Measurements from ENCODE around the gene TMEM191C. TPM values are rescaled to one million over a fixed set of nuclear protein-coding genes. Genes with fewer than 3 reads are reported as not detected.
"Not testable (repeated sequence)": the region's sequence is repeated elsewhere in the genome, so short reads cannot be mapped to it uniquely, and the experiment has no call there.

The TMEM191C gene
- total RNA-seq: 0.65 TPM
- long read RNA-seq: 0 reads

- peak; percentile 31 for ATAC-seq (ENCODE audit: poor library complexity)
- intact Hi-C loops (cut with DNase I); DNase-seq: not testable (repeated sequence)
These were observed at the start of gene TMEM191C for GRCh38 chr22:21467337-21468193. TSS of gene TMEM191C (plus strand) at chr22:21467387. CDS start at chr22:21467460, 73 bp downstream.

GRCh38 chr22:21417853-21418252, 49.3 kb upstream of the TMEM191C start:
- intact Hi-C loops (cut with DNase I): not testable (repeated sequence)
- peak; percentile 8 for ATAC-seq (ENCODE audit: poor library complexity)
- peak; percentile 61 for DNase-seq

GRCh38 chr22:21418974-21419638, 48.1 kb upstream of the TMEM191C start:
- intact Hi-C loops (cut with DNase I); ATAC-seq (ENCODE audit: poor library complexity); DNase-seq: not testable (repeated sequence)

- DNase-seq; intact Hi-C loops (cut with DNase I); ATAC-seq (ENCODE audit: poor library complexity): not testable (repeated sequence)
These were observed 46.9 kb upstream of the TMEM191C start for GRCh38 chr22:21420180-21420763.

GRCh38 chr22:21424084-21424709, 43.0 kb upstream of the TMEM191C start:
- intact Hi-C loops (cut with DNase I); DNase-seq: not testable (repeated sequence)
- peak; percentile 67 for ATAC-seq (ENCODE audit: poor library complexity)

GRCh38 chr22:21434378-21435233, 32.6 kb upstream of the TMEM191C start:
- DNase-seq; ATAC-seq (ENCODE audit: poor library complexity); intact Hi-C loops (cut with DNase I): not testable (repeated sequence)

- peak; percentile 47 for DNase-seq
These were observed 31.0 kb upstream of the TMEM191C start for GRCh38 chr22:21435998-21436810.

GRCh38 chr22:21438013-21438412, 29.2 kb upstream of the TMEM191C start:
- DNase-seq: peak; percentile 11
- ATAC-seq (ENCODE audit: poor library complexity); intact Hi-C loops (cut with DNase I): not testable (repeated sequence)

More at GRCh38 chr22:21435998-21436810, 31.0 kb upstream of the TMEM191C start:
- ATAC-seq (ENCODE audit: poor library complexity): peak; percentile 87
- intact Hi-C loops (cut with DNase I): not testable (repeated sequence)

GRCh38 chr22:21440018-21440636, 27.1 kb upstream of the TMEM191C start:
- ATAC-seq (ENCODE audit: poor library complexity): peak; percentile 17
- DNase-seq; intact Hi-C loops (cut with DNase I): not testable (repeated sequence)

GRCh38 chr22:21440676-21441075, 26.5 kb upstream of the TMEM191C start:
- intact Hi-C loops (cut with DNase I); DNase-seq: not testable (repeated sequence)
- peak; percentile 79 for ATAC-seq (ENCODE audit: poor library complexity)

- peak; percentile 3 for DNase-seq
- ATAC-seq (ENCODE audit: poor library complexity); intact Hi-C loops (cut with DNase I): not testable (repeated sequence)
These were observed 26.0 kb upstream of the TMEM191C start for GRCh38 chr22:21441170-21441569.

GRCh38 chr22:21442123-21442522, 25.1 kb upstream of the TMEM191C start:
- DNase-seq; intact Hi-C loops (cut with DNase I): not testable (repeated sequence)
- peak; percentile 73 for ATAC-seq (ENCODE audit: poor library complexity)

- DNase-seq: peak; percentile 38
- intact Hi-C loops (cut with DNase I); ATAC-seq (ENCODE audit: poor library complexity): not testable (repeated sequence)
These were observed 24.5 kb upstream of the TMEM191C start for GRCh38 chr22:21442646-21443045.

GRCh38 chr22:21443057-21443734, 24.0 kb upstream of the TMEM191C start:
- intact Hi-C loops (cut with DNase I): no loop called here
- peak; percentile 32 for DNase-seq
- no peak for ATAC-seq (ENCODE audit: poor library complexity)

- ATAC-seq (ENCODE audit: poor library complexity) (no peak), DNase-seq (peak; percentile 23)
- intact Hi-C loops (cut with DNase I): no loop called here
These were observed 23.3 kb upstream of the TMEM191C start for GRCh38 chr22:21443735-21444421.
